HG03354 (cell line): ENCODE measurements around the gene MYT1.
A peak's percentile ranks its signal among the peaks of the same experiment; 100 is the strongest.
"Not testable (repeated sequence)": the region's sequence is repeated elsewhere in the genome, so short reads cannot be mapped to it uniquely, and the experiment has no call there.

Source experiments
- ATAC-seq: cut with Tn5 transposase; IDR thresholded peaks from one replicate; pipeline ENCODE4 v1.9.1; 2021; ENCODE audit warnings: mild to moderate bottlenecking; ENCODE audit not compliant: unreplicated experiment, poor library complexity, severe bottlenecking

Gene MYT1

GRCh38 chr20:64279826-64280459, 115.7 kb downstream of the MYT1 start:
- no peak for ATAC-seq

- ATAC-seq, result no peak
Measured at GRCh38 chr20:64280460-64280843, 116.2 kb downstream of the MYT1 start.

- ATAC-seq, result no peak
Measured at GRCh38 chr20:64283646-64284045, 119.4 kb downstream of the MYT1 start.

- peak; percentile 88 for ATAC-seq
Measured at GRCh38 chr20:64285579-64286446, 121.6 kb downstream of the MYT1 start.

DNA sequence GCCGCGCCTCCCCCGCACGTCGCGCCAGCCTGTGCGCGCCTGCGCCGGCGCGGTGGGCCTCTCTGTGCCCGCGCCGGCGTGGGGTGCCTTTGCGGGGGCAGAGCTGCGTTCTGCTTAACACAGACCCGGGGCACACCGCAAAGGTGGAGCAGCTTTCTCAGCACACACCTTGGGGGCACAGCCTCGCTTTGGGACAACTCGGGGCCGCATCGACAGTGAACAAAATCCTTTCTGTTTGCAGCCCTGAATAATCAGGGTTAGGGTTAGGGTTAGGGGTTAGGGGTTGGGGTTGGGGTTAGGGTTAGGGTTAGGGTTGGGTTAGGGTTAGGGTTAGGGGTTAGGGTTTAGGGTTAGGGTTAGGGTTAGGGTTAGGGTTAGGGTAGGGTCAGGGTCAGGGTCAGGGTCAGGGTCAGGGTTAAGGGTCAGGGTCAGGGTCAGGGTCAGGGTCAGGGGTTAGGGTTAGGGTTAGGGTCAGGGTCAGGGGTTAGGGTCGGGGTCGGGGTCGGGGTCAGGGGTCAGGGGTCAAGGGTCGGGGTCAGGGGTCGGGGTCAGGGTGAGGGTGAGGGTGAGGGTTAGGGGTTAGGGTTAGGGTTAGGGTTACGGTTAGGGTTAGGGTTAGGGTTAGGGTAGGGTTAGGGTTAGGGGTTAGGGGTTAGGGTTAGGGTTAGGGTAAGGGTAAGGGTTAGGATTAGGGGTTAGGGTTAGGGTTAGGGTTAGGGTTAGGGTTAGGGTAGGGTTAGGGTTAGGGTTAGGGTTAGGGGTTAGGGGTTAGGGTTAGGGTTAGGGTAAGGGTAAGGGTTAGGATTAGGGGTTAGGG, 122.4 kb downstream of the MYT1 start:
- not testable (repeated sequence) for ATAC-seq

DNA sequence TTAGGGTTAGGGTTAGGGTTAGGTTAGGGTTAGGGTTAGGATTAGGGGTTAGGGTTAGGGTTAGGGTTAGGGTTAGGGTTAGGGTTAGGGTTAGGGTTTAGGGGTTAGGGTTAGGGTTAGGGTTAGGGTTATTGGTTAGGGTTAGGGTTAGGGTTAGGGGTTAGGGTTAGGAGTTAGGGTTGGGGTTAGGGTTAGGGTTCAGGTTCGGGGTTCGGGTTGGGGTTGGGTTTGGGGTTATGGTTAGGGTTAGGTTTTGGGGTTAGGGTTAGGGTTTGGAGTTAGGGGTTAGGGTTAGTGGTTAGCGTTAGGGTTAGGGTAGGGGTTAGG, 123.0 kb downstream of the MYT1 start:
- not testable (repeated sequence) for ATAC-seq
